Mesothelial cell of epicardium (in vitro differentiated cells): ENCODE results near the gene CGNL1. TPM values are rescaled to one million over a fixed set of nuclear protein-coding genes. Genes with fewer than 3 reads are reported as not detected.

Experiments
- DNase-seq, 2 experiments: peaks; one replicate each; pipeline ENCODE4 v3.0.0; 2021; ENCODE audit warnings: low spot score in 2 of 2; ENCODE audit not compliant: unreplicated experiment in 2 of 2
- H3K27ac Mint-ChIP-seq: 2 replicates; pipeline ENCODE4 v1.8.0; 2021; ENCODE audit warnings: mixed read lengths
- H3K27me3 Mint-ChIP-seq: 2 replicates; pipeline ENCODE4 v1.8.0; 2021; ENCODE audit warnings: low read depth, mixed read lengths
- H3K36me3 Mint-ChIP-seq: 2 replicates; pipeline ENCODE4 v1.8.0; 2021; ENCODE audit warnings: mixed read lengths
- H3K4me1 Mint-ChIP-seq: 2 replicates; pipeline ENCODE4 v1.8.0; 2021; ENCODE audit warnings: mixed read lengths
- H3K4me3 Mint-ChIP-seq: 2 replicates; pipeline ENCODE4 v1.8.0; 2021; ENCODE audit warnings: mild to moderate bottlenecking, moderate library complexity, mixed read lengths
- H3K9me3 Mint-ChIP-seq: 2 replicates; pipeline ENCODE4 v1.8.0; 2021; ENCODE audit warnings: mixed read lengths
- total RNA-seq: library from RNA; stranded (reverse); gene quantifications from 3 replicates; pipeline ENCODE4 v1.2.1, GENCODE V29; 2021
- TF ChIP-seq, protein P1 (sequence below): fragments of 200-600 bp; sonication (generic); IDR thresholded peaks from one replicate; pipeline ENCODE4 v1.5.0; 2021; ENCODE audit warnings: antibody characterized with exemption; ENCODE audit not compliant: unreplicated experiment

CGNL1 gene
- total RNA-seq, 1 donor from 2014 or later: 34.1 TPM

DNA sequence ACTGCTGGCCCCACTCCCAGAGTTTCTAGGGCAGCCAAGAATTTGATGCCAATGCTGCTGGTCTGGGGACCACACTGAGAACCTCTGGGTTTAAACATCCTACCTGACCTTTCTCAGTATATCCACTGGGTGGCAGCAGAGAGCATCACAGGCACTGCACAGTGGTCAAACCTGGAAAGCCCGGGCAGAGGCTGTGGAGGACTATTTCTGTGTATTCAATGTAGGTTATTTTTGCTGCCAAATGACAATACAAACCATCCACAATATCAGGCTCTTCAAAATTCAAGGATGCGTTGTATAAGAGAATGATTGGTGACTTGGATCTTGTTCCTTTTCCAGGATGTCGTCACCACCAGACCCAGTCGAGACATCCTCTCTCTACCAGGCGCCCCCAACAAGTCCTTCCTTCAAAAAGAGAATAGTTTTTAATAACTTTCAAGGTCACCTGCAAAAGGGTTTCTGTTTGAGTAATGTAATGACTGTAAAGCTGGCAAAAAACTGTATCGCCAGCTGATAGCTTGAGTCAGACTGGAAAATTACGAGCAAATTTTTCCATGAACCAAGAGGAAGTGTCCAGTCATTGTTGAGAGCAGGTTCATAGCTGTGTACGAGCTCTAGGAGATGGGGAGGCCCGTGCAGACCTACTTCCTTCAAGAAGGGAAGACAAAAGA, 184.9 kb downstream of the CGNL1 start:
- H3K27me3 Mint-ChIP-seq: no peaks in the 10 kb centered on the region
- H3K9me3 Mint-ChIP-seq: peaks cover 4% of the 10 kb centered on the region
- TF ChIP-seq, protein P1, sequence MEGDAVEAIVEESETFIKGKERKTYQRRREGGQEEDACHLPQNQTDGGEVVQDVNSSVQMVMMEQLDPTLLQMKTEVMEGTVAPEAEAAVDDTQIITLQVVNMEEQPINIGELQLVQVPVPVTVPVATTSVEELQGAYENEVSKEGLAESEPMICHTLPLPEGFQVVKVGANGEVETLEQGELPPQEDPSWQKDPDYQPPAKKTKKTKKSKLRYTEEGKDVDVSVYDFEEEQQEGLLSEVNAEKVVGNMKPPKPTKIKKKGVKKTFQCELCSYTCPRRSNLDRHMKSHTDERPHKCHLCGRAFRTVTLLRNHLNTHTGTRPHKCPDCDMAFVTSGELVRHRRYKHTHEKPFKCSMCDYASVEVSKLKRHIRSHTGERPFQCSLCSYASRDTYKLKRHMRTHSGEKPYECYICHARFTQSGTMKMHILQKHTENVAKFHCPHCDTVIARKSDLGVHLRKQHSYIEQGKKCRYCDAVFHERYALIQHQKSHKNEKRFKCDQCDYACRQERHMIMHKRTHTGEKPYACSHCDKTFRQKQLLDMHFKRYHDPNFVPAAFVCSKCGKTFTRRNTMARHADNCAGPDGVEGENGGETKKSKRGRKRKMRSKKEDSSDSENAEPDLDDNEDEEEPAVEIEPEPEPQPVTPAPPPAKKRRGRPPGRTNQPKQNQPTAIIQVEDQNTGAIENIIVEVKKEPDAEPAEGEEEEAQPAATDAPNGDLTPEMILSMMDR: peak; percentile 83
- peak; percentile 56 to 74 for DNase-seq
- peaks cover 3% of the 10 kb centered on the region for H3K36me3 Mint-ChIP-seq
- no peak overlapping the region for H3K4me3 Mint-ChIP-seq
- H3K4me1 Mint-ChIP-seq: peaks cover 17% of the 10 kb centered on the region
- peak overlapping the region; percentile 70 for H3K27ac Mint-ChIP-seq

DNA sequence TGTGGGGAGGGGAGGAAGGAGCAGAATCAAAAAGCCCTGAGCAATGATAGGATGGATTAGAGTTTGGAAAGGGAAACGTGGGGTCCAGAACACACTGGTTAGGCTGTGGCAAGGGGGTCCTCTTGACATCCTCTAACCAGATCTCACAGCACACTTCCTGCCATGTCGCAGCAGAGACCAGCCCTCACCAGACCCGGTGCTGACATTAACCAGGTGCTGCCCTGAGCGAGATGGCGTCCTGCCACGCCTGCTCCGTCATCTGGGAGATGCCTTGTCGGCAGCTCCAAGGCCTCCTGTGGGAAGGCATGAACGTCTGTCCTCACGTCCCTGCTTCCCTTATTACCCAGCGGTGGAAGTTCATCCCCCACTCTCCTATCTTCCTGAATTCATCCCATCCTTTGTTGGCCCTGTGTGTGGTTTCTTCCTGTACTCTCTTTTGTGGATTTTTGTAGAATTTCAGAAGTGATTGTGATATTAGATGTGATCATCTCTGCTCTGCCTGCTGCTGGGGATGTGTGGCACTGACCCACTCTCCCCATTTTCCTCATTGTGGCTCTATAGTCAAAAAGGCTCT, 186.0 kb downstream of the CGNL1 start:
- TF ChIP-seq, protein P1: no peak
- Mint-ChIP-seq H3K4me1 (peaks cover 19% of the 10 kb centered on the region), H3K9me3 (peaks cover 4% of the 10 kb centered on the region), H3K27me3 (no peaks in the 10 kb centered on the region), H3K27ac (no peak overlapping the region), H3K4me3 (no peak overlapping the region), H3K36me3 (peaks cover 3% of the 10 kb centered on the region)
- no peak for DNase-seq

DNA sequence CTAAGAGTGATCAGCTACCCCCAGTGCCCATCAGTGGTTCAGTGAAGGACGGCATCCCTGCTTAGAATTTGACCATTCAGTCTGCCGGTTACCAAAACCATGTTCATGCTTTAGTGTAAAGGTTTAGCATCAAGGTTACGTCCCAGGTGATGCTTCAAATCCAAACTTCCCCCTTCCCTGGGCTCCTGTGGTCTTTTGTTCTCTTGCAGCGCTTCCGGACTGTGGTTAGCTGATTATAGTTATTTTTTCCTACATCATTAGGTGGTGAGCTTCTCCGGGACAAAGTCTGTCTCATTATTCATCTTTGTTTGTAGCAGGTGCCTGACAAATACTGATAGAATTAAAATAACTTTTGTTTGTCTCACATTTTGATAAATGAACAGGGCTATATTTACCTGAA, 187.1 kb downstream of the CGNL1 start:
- no peak for DNase-seq
- Mint-ChIP-seq H3K4me1 (peaks cover 27% of the 10 kb centered on the region), H3K27ac (no peak overlapping the region), H3K9me3 (no peaks in the 10 kb centered on the region), H3K36me3 (no peaks in the 10 kb centered on the region), H3K4me3 (no peak overlapping the region), H3K27me3 (no peaks in the 10 kb centered on the region)
- TF ChIP-seq, protein P1: no peak

DNA sequence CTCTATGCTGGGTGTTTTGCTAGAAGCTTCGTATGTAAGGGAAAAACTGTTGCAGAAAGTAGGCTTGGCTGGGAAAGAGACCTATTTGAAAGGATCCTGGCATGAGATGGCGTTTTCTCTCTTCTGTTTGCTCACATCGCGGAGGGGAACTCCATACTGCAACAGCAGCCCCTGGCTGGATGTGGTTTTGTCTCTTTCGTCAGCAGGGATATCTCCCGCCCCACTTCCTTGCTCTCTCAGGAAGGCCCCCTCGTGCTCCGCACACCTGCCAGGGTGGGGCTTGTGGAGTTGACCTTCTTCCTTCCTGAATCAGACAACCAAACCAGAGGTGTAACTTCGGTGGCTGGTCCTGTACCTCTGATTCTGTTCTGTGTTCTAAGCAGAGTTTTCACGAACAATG, 189.0 kb downstream of the CGNL1 start:
- TF ChIP-seq, protein P1: no peak
- H3K4me1 Mint-ChIP-seq: peaks cover 27% of the 10 kb centered on the region
- H3K9me3 Mint-ChIP-seq: no peaks in the 10 kb centered on the region
- H3K36me3 Mint-ChIP-seq: no peaks in the 10 kb centered on the region
- H3K27me3 Mint-ChIP-seq: no peaks in the 10 kb centered on the region
- H3K4me3 Mint-ChIP-seq: no peak overlapping the region
- no peak overlapping the region for H3K27ac Mint-ChIP-seq
- DNase-seq: no peak

DNA sequence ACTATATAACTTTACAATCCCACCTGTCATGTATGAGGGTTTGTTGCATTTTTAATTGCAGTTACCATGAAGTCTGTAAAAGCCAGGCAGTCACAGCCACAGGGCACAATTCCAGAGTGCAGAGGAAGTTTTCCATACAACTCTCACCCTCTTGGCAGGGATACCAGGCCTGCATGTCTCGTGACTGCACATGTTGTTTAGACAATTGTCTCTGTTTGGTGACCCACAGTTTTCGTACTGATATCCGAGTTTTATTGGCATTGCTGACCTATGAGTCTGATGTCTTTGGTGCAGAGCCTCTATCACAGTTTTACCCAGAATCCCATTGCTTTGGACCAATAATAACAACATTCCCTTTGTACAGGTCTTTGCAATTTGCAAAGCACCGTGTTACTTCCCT, 190.5 kb downstream of the CGNL1 start:
- no peak overlapping the region for H3K27ac Mint-ChIP-seq
- H3K36me3 Mint-ChIP-seq: no peaks in the 10 kb centered on the region
- H3K9me3 Mint-ChIP-seq: no peaks in the 10 kb centered on the region
- DNase-seq: no peak
- H3K4me3 Mint-ChIP-seq: no peak overlapping the region
- TF ChIP-seq, protein P1: no peak
- peaks cover 22% of the 10 kb centered on the region for H3K4me1 Mint-ChIP-seq
- no peaks in the 10 kb centered on the region for H3K27me3 Mint-ChIP-seq
